Amygdala (tissue), 56 donors: ENCODE measurements around the gene ARMC5.
A peak's percentile ranks its signal among the peaks of the same experiment; 100 is the strongest.

Experiments used
- DNase-seq, 56 donors: peaks; one replicate each; lab custom pipeline; 2025; lab: John Stamatoyannopoulos, UW

The ARMC5 gene

GRCh38 chr16:31459687-31460581, 633 bp downstream of the ARMC5 start:
- DNase-seq = peak; percentile 94 to 100 (median 99)

- no peak for DNase-seq
Observed at GRCh38 chr16:31460582-31461002, 1.3 kb downstream of the ARMC5 start.

- DNase-seq = no peak
Observed at GRCh38 chr16:31461201-31461920, 2.1 kb downstream of the ARMC5 start.

GRCh38 chr16:31461921-31462804, 2.9 kb downstream of the ARMC5 start:
- no peak for DNase-seq

GRCh38 chr16:31464348-31464769, 5.1 kb downstream of the ARMC5 start:
- no peak for DNase-seq

- no peak for DNase-seq
Observed at GRCh38 chr16:31464781-31465260, 5.5 kb downstream of the ARMC5 start.

GRCh38 chr16:31465788-31466370, 6.6 kb downstream of the ARMC5 start:
- no peak for DNase-seq

GRCh38 chr16:31466381-31466841, 7.1 kb downstream of the ARMC5 start:
- no peak for DNase-seq

- DNase-seq = no peak
Observed at GRCh38 chr16:31467151-31467773, 8.0 kb downstream of the ARMC5 start.

GRCh38 chr16:31467858-31468257, 8.6 kb downstream of the ARMC5 start:
- DNase-seq = no peak

- DNase-seq = no peak
Observed at GRCh38 chr16:31470615-31471014, 11.3 kb downstream of the ARMC5 start.

- DNase-seq = no peak
Observed at GRCh38 chr16:31471241-31471874, 12.1 kb downstream of the ARMC5 start.

- DNase-seq = peak in 1 of 56 donors; percentile 24
Observed at GRCh38 chr16:31471875-31472708, 12.8 kb downstream of the ARMC5 start, which contains the start of gene TGFB1I1. Gene TGFB1I1, plus strand, starts transcription at chr16:31472152. Its CDS starts 37 bp downstream, at chr16:31472189.

- DNase-seq = peak in 9 of 56 donors; percentile 21 to 83 (median 28)
Observed at GRCh38 chr16:31472709-31473203, 13.5 kb downstream of the ARMC5 start.

- no peak for DNase-seq
Observed at GRCh38 chr16:31473264-31473984, 14.1 kb downstream of the ARMC5 start.

GRCh38 chr16:31474173-31474714, 14.9 kb downstream of the ARMC5 start:
- peak in 1 of 56 donors; percentile 28 for DNase-seq
